Measurements from ENCODE around the gene CHST15.

Gene CHST15

DNA sequence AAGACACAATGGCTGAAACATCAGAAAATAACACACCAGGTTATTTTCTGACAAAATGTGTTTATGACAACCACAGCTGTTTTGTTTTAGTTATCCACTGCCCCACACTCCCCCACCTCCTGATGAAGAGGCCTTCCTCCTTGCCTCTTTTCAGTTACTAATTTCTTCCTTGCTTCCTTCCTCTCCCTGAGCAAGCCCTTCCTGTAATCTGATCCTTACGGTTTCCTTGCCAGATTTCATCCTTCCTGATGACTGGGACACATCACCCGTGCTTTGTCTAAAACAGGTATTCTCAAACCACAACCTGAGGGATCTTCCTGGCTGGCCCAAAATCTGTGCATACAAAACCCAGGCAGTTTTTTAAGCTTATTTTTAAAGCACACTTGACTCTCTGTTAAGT is 39.4 kb downstream of the CHST15 start:
- Histone ChIP-seq H3K36me3 (ENCODE audit: insufficient read depth, low read length) (no peaks in the 10 kb centered on the region), H3K4me3 (ENCODE audit: low read depth, low read length) (no peak overlapping the region), H2AFZ (ENCODE audit: low read length, unreplicated experiment) (no peak overlapping the region), H3K27ac (ENCODE audit: low read depth, low read length) (no peak overlapping the region), H3K4me1 (ENCODE audit: control insufficient read depth, insufficient read depth, low read length, unreplicated experiment) (peaks cover 2% of the 10 kb centered on the region), H3K79me2 (ENCODE audit: control insufficient read depth, insufficient read depth, low read length, unreplicated experiment) (no peaks in the 10 kb centered on the region), H3K27me3 (ENCODE audit: insufficient read depth, low read length) (no peaks in the 10 kb centered on the region)

GRCh38 chr10:124052561-124052960 is 40.8 kb downstream of the CHST15 start:
- peaks cover 2% of the 10 kb centered on the region for H3K4me1 ChIP-seq (ENCODE audit: control insufficient read depth, insufficient read depth, low read length, unreplicated experiment)
- H3K36me3 ChIP-seq (ENCODE audit: insufficient read depth, low read length): no peaks in the 10 kb centered on the region
- no peak overlapping the region for H3K4me3 ChIP-seq (ENCODE audit: low read depth, low read length)
- H3K27me3 ChIP-seq (ENCODE audit: insufficient read depth, low read length): peaks cover 4% of the 10 kb centered on the region; the same call in 1 of the 2 replicates
- H3K79me2 ChIP-seq (ENCODE audit: control insufficient read depth, insufficient read depth, low read length, unreplicated experiment): no peaks in the 10 kb centered on the region
- no peak overlapping the region for H3K27ac ChIP-seq (ENCODE audit: low read depth, low read length)
- no peak overlapping the region for H2AFZ ChIP-seq (ENCODE audit: low read length, unreplicated experiment)

- Histone ChIP-seq H3K4me1 (ENCODE audit: control insufficient read depth, insufficient read depth, low read length, unreplicated experiment) (peaks cover 2% of the 10 kb centered on the region), H3K79me2 (ENCODE audit: control insufficient read depth, insufficient read depth, low read length, unreplicated experiment) (no peaks in the 10 kb centered on the region)
Observed at GRCh38 chr10:124050021-124051015, 43.1 kb downstream of the CHST15 start.

DNA sequence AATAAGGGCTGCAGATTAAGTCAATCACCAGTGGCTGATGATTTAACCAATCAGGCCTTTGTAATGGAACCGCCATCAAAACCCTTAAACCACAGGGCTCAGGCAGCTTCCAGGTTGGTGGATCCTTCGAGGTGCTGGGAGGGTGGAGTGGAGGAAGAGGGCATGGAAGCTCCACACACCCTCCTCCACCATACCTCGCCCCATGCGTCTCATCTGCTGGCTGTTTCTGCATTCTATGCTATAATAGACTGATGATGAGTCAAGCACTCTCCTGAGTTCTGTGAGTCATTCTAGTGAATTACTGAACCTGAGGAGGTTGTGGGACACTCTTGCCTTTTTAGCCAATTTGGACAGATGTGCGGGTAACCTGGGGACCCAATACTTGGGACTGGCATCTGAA is 43.9 kb downstream of the CHST15 start:
- H3K27me3 ChIP-seq (ENCODE audit: insufficient read depth, low read length): peaks cover 11% of the 10 kb centered on the region; the same call in 1 of the 2 replicates
- H3K4me1 ChIP-seq (ENCODE audit: control insufficient read depth, insufficient read depth, low read length, unreplicated experiment): peaks cover 2% of the 10 kb centered on the region
- H3K36me3 ChIP-seq (ENCODE audit: insufficient read depth, low read length): no peaks in the 10 kb centered on the region
- H2AFZ ChIP-seq (ENCODE audit: low read length, unreplicated experiment): no peak overlapping the region
- H3K4me3 ChIP-seq (ENCODE audit: low read depth, low read length): no peak overlapping the region
- no peak overlapping the region for H3K27ac ChIP-seq (ENCODE audit: low read depth, low read length)
- H3K79me2 ChIP-seq (ENCODE audit: control insufficient read depth, insufficient read depth, low read length, unreplicated experiment): no peaks in the 10 kb centered on the region

More at GRCh38 chr10:124050021-124051015, 43.1 kb downstream of the CHST15 start:
- peaks cover 11% of the 10 kb centered on the region; the same call in 1 of the 2 replicates for H3K27me3 ChIP-seq (ENCODE audit: insufficient read depth, low read length)
- no peak overlapping the region for H3K4me3 ChIP-seq (ENCODE audit: low read depth, low read length)
- H3K36me3 ChIP-seq (ENCODE audit: insufficient read depth, low read length): no peaks in the 10 kb centered on the region
- no peak overlapping the region for H3K27ac ChIP-seq (ENCODE audit: low read depth, low read length)
- H2AFZ ChIP-seq (ENCODE audit: low read length, unreplicated experiment): no peak overlapping the region

DNA sequence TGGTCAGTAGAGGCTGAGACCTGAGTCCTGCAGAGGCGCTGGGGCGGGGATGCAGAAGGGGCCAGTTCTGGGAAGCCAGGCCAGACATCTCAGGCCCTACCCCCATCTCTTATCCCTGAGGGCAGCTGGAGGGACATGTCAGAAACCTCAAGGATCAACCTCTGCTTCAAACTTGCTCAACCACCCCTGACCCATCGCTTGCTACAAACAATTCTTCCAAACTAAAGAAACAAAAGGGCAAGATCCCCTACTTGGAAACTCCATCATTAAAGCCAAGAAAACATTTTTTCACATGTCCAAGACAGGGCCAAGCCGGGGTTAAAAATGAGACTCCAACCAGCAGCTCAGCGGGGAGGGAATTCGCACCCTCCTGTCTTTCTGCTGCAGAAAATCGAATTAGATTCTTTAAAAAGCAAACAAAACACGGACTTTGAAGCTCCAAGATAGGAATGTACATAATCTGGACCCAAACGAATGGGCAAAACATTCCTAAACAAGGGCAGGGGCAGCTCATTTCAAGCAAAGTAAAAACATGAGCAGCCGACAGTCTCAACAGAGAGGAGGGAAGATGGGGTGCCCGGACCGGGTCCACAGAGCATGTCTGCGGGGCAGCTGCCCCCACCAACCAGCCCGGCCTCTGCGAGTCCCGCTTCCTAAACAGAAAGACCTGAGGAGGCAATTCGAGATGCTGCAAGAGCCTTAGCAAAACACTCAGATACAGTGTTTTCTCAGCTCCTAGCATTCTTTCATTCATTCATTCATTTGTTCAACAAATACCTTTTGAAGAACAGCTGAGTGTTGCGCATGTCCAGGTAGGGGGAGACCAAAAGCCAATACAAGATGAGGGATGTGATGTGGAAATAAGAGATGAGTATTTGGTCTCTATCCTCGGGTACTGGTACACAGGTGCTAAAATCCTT is 44.8 kb downstream of the CHST15 start:
- no peak overlapping the region for H3K27ac ChIP-seq (ENCODE audit: low read depth, low read length)
- H3K36me3 ChIP-seq (ENCODE audit: insufficient read depth, low read length): no peaks in the 10 kb centered on the region

GRCh38 chr10:124047427-124048152 is 45.8 kb downstream of the CHST15 start:
- no peak overlapping the region for H2AFZ ChIP-seq (ENCODE audit: low read length, unreplicated experiment)
- no peaks in the 10 kb centered on the region for H3K4me1 ChIP-seq (ENCODE audit: control insufficient read depth, insufficient read depth, low read length, unreplicated experiment)
- H3K79me2 ChIP-seq (ENCODE audit: control insufficient read depth, insufficient read depth, low read length, unreplicated experiment): no peaks in the 10 kb centered on the region
- H3K27me3 ChIP-seq (ENCODE audit: insufficient read depth, low read length): peaks cover 11% of the 10 kb centered on the region; the same call in 1 of the 2 replicates
- no peak overlapping the region for H3K4me3 ChIP-seq (ENCODE audit: low read depth, low read length)
- H3K36me3 ChIP-seq (ENCODE audit: insufficient read depth, low read length): no peaks in the 10 kb centered on the region
- H3K27ac ChIP-seq (ENCODE audit: low read depth, low read length): no peak overlapping the region

More for the DNA sequence above, 44.8 kb downstream of the CHST15 start:
- no peaks in the 10 kb centered on the region for H3K79me2 ChIP-seq (ENCODE audit: control insufficient read depth, insufficient read depth, low read length, unreplicated experiment)
- peaks cover 11% of the 10 kb centered on the region; the same call in 1 of the 2 replicates for H3K27me3 ChIP-seq (ENCODE audit: insufficient read depth, low read length)
- no peak overlapping the region for H2AFZ ChIP-seq (ENCODE audit: low read length, unreplicated experiment)
- H3K4me3 ChIP-seq (ENCODE audit: low read depth, low read length): no peak overlapping the region
- H3K4me1 ChIP-seq (ENCODE audit: control insufficient read depth, insufficient read depth, low read length, unreplicated experiment): no peaks in the 10 kb centered on the region

GRCh38 chr10:124045801-124046355 is 47.5 kb downstream of the CHST15 start:
- Histone ChIP-seq H3K4me1 (ENCODE audit: control insufficient read depth, insufficient read depth, low read length, unreplicated experiment) (no peaks in the 10 kb centered on the region), H3K79me2 (ENCODE audit: control insufficient read depth, insufficient read depth, low read length, unreplicated experiment) (no peaks in the 10 kb centered on the region), H2AFZ (ENCODE audit: low read length, unreplicated experiment) (no peak overlapping the region), H3K4me3 (ENCODE audit: low read depth, low read length) (no peak overlapping the region), H3K27me3 (ENCODE audit: insufficient read depth, low read length) (peaks cover 11% of the 10 kb centered on the region; the same call in 1 of the 2 replicates), H3K27ac (ENCODE audit: low read depth, low read length) (no peak overlapping the region), H3K36me3 (ENCODE audit: insufficient read depth, low read length) (no peaks in the 10 kb centered on the region)

GRCh38 chr10:124045276-124045675 is 48.1 kb downstream of the CHST15 start:
- peaks cover 11% of the 10 kb centered on the region; the same call in 1 of the 2 replicates for H3K27me3 ChIP-seq (ENCODE audit: insufficient read depth, low read length)
- H2AFZ ChIP-seq (ENCODE audit: low read length, unreplicated experiment): no peak overlapping the region
- H3K4me1 ChIP-seq (ENCODE audit: control insufficient read depth, insufficient read depth, low read length, unreplicated experiment): no peaks in the 10 kb centered on the region
- no peak overlapping the region for H3K27ac ChIP-seq (ENCODE audit: low read depth, low read length)
- H3K36me3 ChIP-seq (ENCODE audit: insufficient read depth, low read length): no peaks in the 10 kb centered on the region
- no peak overlapping the region for H3K4me3 ChIP-seq (ENCODE audit: low read depth, low read length)
- no peaks in the 10 kb centered on the region for H3K79me2 ChIP-seq (ENCODE audit: control insufficient read depth, insufficient read depth, low read length, unreplicated experiment)

DNA sequence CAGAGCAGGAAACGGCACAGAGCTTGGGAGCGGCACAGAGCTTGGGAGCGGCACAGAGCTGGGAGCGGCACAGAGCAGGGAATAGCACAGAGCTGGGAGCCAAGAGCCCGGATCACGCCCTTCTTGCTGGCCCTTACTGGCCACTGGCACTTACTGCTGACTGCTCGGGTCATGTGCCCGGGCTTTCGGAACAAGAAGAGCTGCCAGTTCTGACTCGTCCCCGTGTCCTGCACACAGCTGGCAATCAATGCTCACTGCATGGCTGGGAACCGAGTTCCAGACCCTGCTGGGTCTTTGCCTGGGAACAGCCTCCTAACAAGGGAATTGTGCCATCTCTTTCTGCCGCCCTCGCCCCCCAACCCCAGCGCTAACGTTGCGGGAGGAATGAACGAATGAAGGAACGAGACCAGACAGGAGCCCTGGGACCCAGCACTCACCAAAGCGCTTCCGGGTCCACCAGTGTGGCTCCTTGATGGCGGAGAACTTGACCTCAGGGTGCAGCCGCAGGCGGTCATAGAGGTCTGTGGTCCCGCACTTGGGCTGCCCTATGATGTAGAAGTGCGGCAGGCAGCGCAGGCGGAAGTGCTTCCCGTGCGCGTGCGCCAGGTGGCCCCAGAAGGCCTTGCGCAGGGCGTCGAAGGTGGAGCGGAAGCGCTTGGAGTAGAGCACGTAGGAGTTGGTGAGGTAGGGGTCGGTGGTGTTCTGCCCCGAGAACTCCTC is 49.1 kb downstream of the CHST15 start:
- H3K36me3 ChIP-seq (ENCODE audit: insufficient read depth, low read length): no peaks in the 10 kb centered on the region
- H3K4me1 ChIP-seq (ENCODE audit: control insufficient read depth, insufficient read depth, low read length, unreplicated experiment): no peaks in the 10 kb centered on the region
- H3K27me3 ChIP-seq (ENCODE audit: insufficient read depth, low read length): peaks cover 11% of the 10 kb centered on the region; the same call in 1 of the 2 replicates
- H2AFZ ChIP-seq (ENCODE audit: low read length, unreplicated experiment): no peak overlapping the region
- no peaks in the 10 kb centered on the region for H3K79me2 ChIP-seq (ENCODE audit: control insufficient read depth, insufficient read depth, low read length, unreplicated experiment)
- H3K4me3 ChIP-seq (ENCODE audit: low read depth, low read length): no peak overlapping the region
- H3K27ac ChIP-seq (ENCODE audit: low read depth, low read length): no peak overlapping the region
